Endothelial cell of umbilical vein (primary cell): Measurements from ENCODE around the gene GLCE. TPM values are rescaled to one million over a fixed set of nuclear protein-coding genes. Genes with fewer than 3 reads are reported as not detected.

Experiments used
- BruUV-seq: library from RNA; stranded (reverse); fragments of 400-500 nt; replicated peaks from 2 replicates; lab custom pipeline; 2021; lab: Mats Ljungman, UMichigan
- CTCF ChIA-PET: fragments of 300-600, 350-600 bp; sonication (Branson Sonifier 250); formaldehyde crosslinking; loops from one replicate; lab custom pipeline; 2021; ENCODE audit warnings: antibody characterized with exemption, inconsistent platforms; lab: Charles Lee
- POLR2A ChIA-PET: fragments of 300-600, 350-600 bp; sonication (Branson Sonifier 250); formaldehyde crosslinking; loops from one replicate; lab custom pipeline; 2021; ENCODE audit warnings: antibody characterized with exemption, inconsistent platforms; lab: Charles Lee
- DNase-seq: peaks from one replicate; pipeline ENCODE4 v3.0.0-alpha.2; 2011; ENCODE audit warnings: low read depth, low spot score
- FAIRE-seq: peaks from 2 replicates; lab custom pipeline; 2011; peaks lifted over from hg19 to GRCh38; lab: Jason Lieb, UNC
- H2AFZ ChIP-seq: 2 replicates; pipeline ENCODE4 v1.6.0; 2012; ENCODE audit warnings: low read depth, low read length, control low read depth, inconsistent platforms
- H3K27ac ChIP-seq: 2 replicates; pipeline ENCODE4 v1.5.1; 2011; ENCODE audit warnings: low read depth, mild to moderate bottlenecking, control low read depth, low read length, moderate library complexity; ENCODE audit not compliant: insufficient read depth
- H3K27me3 ChIP-seq, 2 experiments: 2 replicates each; pipeline versions ENCODE4 v1.6.0 to v1.6.1; 2011; ENCODE audit warnings: low read length in 2 of 2, mixed read lengths in 1 of 2; ENCODE audit not compliant: control insufficient read depth in 2 of 2, insufficient read depth in 2 of 2
- H3K36me3 ChIP-seq, 2 experiments: 2 replicates in 1 of 2; 3 replicates in 1 of 2; pipeline ENCODE4 v1.5.1; 2011; ENCODE audit warnings: low read length in 2 of 2, mild to moderate bottlenecking in 1 of 2, moderate library complexity in 1 of 2; ENCODE audit not compliant: control insufficient read depth in 2 of 2, insufficient read depth in 2 of 2; ENCODE audit errors: extremely low read depth in 1 of 2
- H3K4me1 ChIP-seq: 3 replicates; pipeline ENCODE4 v1.5.1; 2011; ENCODE audit warnings: mild to moderate bottlenecking, low read length; ENCODE audit not compliant: control insufficient read depth, insufficient read depth; ENCODE audit errors: extremely low read depth
- H3K4me2 ChIP-seq: 2 replicates; pipeline ENCODE4 v1.6.1; 2011; ENCODE audit warnings: low read length, control low read depth, mixed read lengths; ENCODE audit not compliant: insufficient read depth
- H3K4me3 ChIP-seq, 3 experiments: fragments of 200-600 bp in 1 of 3; sonication (generic), shearing (Covaris generic) in 1 of 3; replicated peaks in 1 of 3; 2 replicates each; pipeline ENCODE4 v1.5.1; 2011 to 2016; ENCODE audit warnings: control low read depth in 3 of 3, low read length in 3 of 3, mild to moderate bottlenecking in 2 of 3, inconsistent platforms in 1 of 3, low read depth in 1 of 3, moderate library complexity in 1 of 3; ENCODE audit not compliant: insufficient read depth in 1 of 3
- H3K79me2 ChIP-seq: 2 replicates; pipeline ENCODE4 v1.6.0; 2012; ENCODE audit warnings: low read length, inconsistent platforms; ENCODE audit not compliant: control insufficient read depth, insufficient read depth
- H3K9ac ChIP-seq: replicated peaks from 2 replicates; pipeline ENCODE3; 2011; ENCODE audit warnings: low read length, control low read depth; ENCODE audit not compliant: insufficient read depth; ENCODE audit errors: extremely low read depth
- H3K9me1 ChIP-seq: replicated peaks from 3 replicates; pipeline ENCODE4 v1.6.0; 2011; ENCODE audit warnings: mild to moderate bottlenecking, low read length; ENCODE audit not compliant: control insufficient read depth, insufficient read depth; ENCODE audit errors: extremely low read depth
- H3K9me3 ChIP-seq: replicated peaks from 2 replicates; pipeline ENCODE4 v1.5.1; 2012; ENCODE audit warnings: low read length, inconsistent platforms; ENCODE audit not compliant: control insufficient read depth, insufficient read depth
- H4K20me1 ChIP-seq: replicated peaks from 2 replicates; pipeline ENCODE3; 2011; ENCODE audit warnings: mild to moderate bottlenecking, low read length; ENCODE audit not compliant: control insufficient read depth, insufficient read depth; ENCODE audit errors: extremely low read depth
- CTCF ChIP-seq, 2 donors: IDR thresholded peaks; 1 replicate in 1 of 2; 2 replicates in 1 of 2; pipeline ENCODE4 v1.5.1; 2011; ENCODE audit warnings: low read length in 2 of 2, mild to moderate bottlenecking in 2 of 2, moderate library complexity in 2 of 2, control low read depth in 1 of 2, inconsistent platforms in 1 of 2, low read depth in 1 of 2; ENCODE audit not compliant: insufficient read depth in 1 of 2; ENCODE audit errors: extremely low read depth in 1 of 2
- EZH2 ChIP-seq: IDR thresholded peaks from 2 replicates; pipeline ENCODE4 v1.6.1; 2012; ENCODE audit warnings: borderline replicate concordance, low read depth, mild to moderate bottlenecking, moderate library complexity, low read length, inconsistent platforms; ENCODE audit not compliant: severe bottlenecking
- FOS ChIP-seq: IDR thresholded peaks from 2 replicates; pipeline ENCODE4 v1.6.1; 2011; ENCODE audit warnings: mild to moderate bottlenecking, low read length, moderate library complexity, borderline replicate concordance; ENCODE audit not compliant: insufficient read depth
- GATA2 ChIP-seq: IDR thresholded peaks from 2 replicates; pipeline ENCODE4 v1.7.0; 2011; ENCODE audit warnings: low read depth, mild to moderate bottlenecking, moderate library complexity, mixed read lengths, low read length; ENCODE audit not compliant: insufficient read length, insufficient read depth
- JUN ChIP-seq: IDR thresholded peaks from 2 replicates; pipeline ENCODE4 v1.6.1; 2011; ENCODE audit warnings: borderline replicate concordance, low read depth; ENCODE audit not compliant: insufficient read length, insufficient read depth
- MAX ChIP-seq: IDR thresholded peaks from 2 replicates; pipeline ENCODE4 v1.6.1; 2011; ENCODE audit not compliant: insufficient read depth, insufficient read length
- MYC ChIP-seq: IDR thresholded peaks from one replicate; pipeline ENCODE4 v1.6.1; 2011; ENCODE audit warnings: mild to moderate bottlenecking, low read depth, low read length
- POLR2A ChIP-seq: IDR thresholded peaks from 2 replicates; pipeline ENCODE4 v1.6.1; 2012; ENCODE audit warnings: low read depth, mild to moderate bottlenecking, control low read depth, low read length
- POLR2AphosphoS5 ChIP-seq: IDR thresholded peaks from 2 replicates; pipeline ENCODE4 v1.6.1; 2012; ENCODE audit warnings: low read depth, mild to moderate bottlenecking, control low read depth, low read length, moderate library complexity; ENCODE audit not compliant: insufficient read depth
- dilution Hi-C: fragments of 300-500 bp; cut with MboI; formaldehyde crosslinking; loops from one replicate; pipeline ENCODE4 v1.15.0; 2019; ENCODE audit warnings: low sequenced_read_pairs; ENCODE audit not compliant: extremely low pct_ligation_motif_present
- intact Hi-C: fragments of 100-400 bp; cut with micrococcal nuclease; formaldehyde crosslinking; loops from one replicate; pipeline ENCODE4 v1.10.0; 2022
- polyA plus RNA-seq, 4 experiments: library from polyadenylated mRNA; depleted of rRNA in 3 of 4; stranded (reverse) in 3 of 4; unstranded in 1 of 4; fragments of >200 nt; gene quantifications; 2 replicates each; pipeline versions ENCODE4 v1.2.1 to v1.2.3, GENCODE V29; 2011 to 2012; ENCODE audit warnings: missing spikeins in 1 of 4
- total RNA-seq: library from RNA; stranded (reverse); gene quantifications from 2 replicates; pipeline ENCODE4 v1.2.3, GENCODE V29; 2021

GLCE gene
- total and polyA plus RNA-seq, 2 donors (not counting 3 experiments of a cell fraction or from before 2014, with no cell fraction given): 48.1 to 86.6 TPM

GRCh38 chr15:69126054-69126469 lies 34.4 kb upstream of the GLCE start:
- Histone ChIP-seq H4K20me1 (no peaks in the 10 kb centered on the region), H3K36me3 (no peaks in the 10 kb centered on the region), H3K9ac (no peak overlapping the region), H3K9me3 (no peaks in the 10 kb centered on the region), H3K4me1 (no peaks in the 10 kb centered on the region), H2AFZ (no peak overlapping the region), H3K4me2 (no peak overlapping the region), H3K4me3 (no peak overlapping the region), H3K79me2 (no peaks in the 10 kb centered on the region), H3K27me3 (peaks cover 0 to 3% of the 10 kb centered on the region in 2 experiments), H3K9me1 (no peaks in the 10 kb centered on the region), H3K27ac (no peak overlapping the region)
- DNase-seq (peak; percentile 7), FAIRE-seq (no peak)
- no peak for TF ChIP-seq MAX
- TF ChIP-seq POLR2A: no peak
- no peak for TF ChIP-seq FOS
- no peak for TF ChIP-seq CTCF (IDR thresholded peaks at IDR 0.05; ENCODE audit: extremely low read depth in 1 of 2, insufficient read depth in 1 of 2, low read depth in 1 of 2, low read length in 2 of 2)
- no peak for TF ChIP-seq JUN
- TF ChIP-seq EZH2: no peak
- no peak for TF ChIP-seq POLR2AphosphoS5
- TF ChIP-seq GATA2: no peak
- no peak for TF ChIP-seq MYC
- intact Hi-C loops: no loop called here
- BruUV-seq: no TSS peak
- ChIA-PET CTCF (no interaction called here), POLR2A (no interaction called here)
- dilution Hi-C loops: no loop called here
